ENCODE measurements around the gene ARID3A. TPM values are rescaled to one million over a fixed set of nuclear protein-coding genes. Genes with fewer than 3 reads are reported as not detected.

The ARID3A gene
- total and polyA plus RNA-seq, 2 of the 4 experiments (the other 2 are of a cell fraction) = 16.0 to 23.1 TPM

DNA sequence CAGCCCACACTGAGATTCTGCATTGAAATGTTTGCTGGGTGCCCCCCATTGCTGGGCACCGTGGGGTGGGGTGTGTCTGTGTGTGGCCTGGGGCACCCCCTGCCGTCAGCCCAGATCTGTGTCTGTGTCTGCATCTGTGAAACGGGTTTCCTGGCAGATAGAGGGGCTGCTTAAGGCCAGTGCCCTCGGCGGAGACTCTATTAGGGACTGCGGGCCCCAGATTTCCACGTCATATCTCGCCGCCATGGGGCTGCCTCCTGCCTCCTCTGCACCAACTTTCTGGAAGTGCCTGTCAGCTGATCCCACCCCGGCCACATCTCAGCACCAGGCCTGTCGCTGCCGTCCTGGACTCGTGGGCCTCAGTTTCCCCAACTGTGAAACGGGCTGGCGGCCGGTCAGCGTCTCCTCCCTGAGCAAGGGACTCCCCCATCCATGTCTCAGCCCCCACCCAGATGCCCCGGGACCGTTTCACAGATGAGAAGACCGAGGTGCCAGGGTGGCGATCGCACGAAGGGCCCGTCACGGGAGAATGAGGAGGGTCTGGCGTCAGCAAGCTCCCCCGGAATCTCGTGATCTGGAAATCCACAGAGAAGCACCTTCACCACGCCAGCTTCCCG is 21.4 kb downstream of the ARID3A start:
- peaks cover 33% of the 10 kb centered on the region for H3K36me3 ChIP-seq (ENCODE audit: control insufficient read depth, insufficient read depth, low read length)
- 94% methylated on average over 17 of the region's 30 CpGs; no CpG with 5 or more reads in 1 of the 2 experiments for WGBS, 2 experiments (ENCODE audit: extremely low coverage in 2 of 2, insufficient read length in 1 of 2)
- no peak overlapping the region for H3K23ac ChIP-seq (ENCODE audit: low read depth, low read length)
- no peak for TF ChIP-seq RCOR1 (IDR thresholded peaks at IDR 0.05; ENCODE audit: insufficient replicate concordance, low read length)
- TF ChIP-seq POLR2A (IDR thresholded peaks at IDR 0.05; ENCODE audit: low read depth, low read length) = no peak
- TF ChIP-seq MAZ (IDR thresholded peaks at IDR 0.05; ENCODE audit: borderline replicate concordance, low read depth, low read length) = no peak
- TF ChIP-seq, protein P1, sequence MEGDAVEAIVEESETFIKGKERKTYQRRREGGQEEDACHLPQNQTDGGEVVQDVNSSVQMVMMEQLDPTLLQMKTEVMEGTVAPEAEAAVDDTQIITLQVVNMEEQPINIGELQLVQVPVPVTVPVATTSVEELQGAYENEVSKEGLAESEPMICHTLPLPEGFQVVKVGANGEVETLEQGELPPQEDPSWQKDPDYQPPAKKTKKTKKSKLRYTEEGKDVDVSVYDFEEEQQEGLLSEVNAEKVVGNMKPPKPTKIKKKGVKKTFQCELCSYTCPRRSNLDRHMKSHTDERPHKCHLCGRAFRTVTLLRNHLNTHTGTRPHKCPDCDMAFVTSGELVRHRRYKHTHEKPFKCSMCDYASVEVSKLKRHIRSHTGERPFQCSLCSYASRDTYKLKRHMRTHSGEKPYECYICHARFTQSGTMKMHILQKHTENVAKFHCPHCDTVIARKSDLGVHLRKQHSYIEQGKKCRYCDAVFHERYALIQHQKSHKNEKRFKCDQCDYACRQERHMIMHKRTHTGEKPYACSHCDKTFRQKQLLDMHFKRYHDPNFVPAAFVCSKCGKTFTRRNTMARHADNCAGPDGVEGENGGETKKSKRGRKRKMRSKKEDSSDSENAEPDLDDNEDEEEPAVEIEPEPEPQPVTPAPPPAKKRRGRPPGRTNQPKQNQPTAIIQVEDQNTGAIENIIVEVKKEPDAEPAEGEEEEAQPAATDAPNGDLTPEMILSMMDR (conservative IDR thresholded peaks at IDR 0.05; ENCODE audit: low read depth, low read length) = no peak
- no peak for TF ChIP-seq USF2 (IDR thresholded peaks at IDR 0.05; ENCODE audit: low read depth, low read length)
- no peak for TF ChIP-seq SMC3 (IDR thresholded peaks at IDR 0.05; ENCODE audit: low read depth, low read length)
- TF ChIP-seq FOS (IDR thresholded peaks at IDR 0.05; ENCODE audit: low read depth, low read length) = no peak
- no peak for TF ChIP-seq RAD21 (IDR thresholded peaks at IDR 0.05; ENCODE audit: low read length)
- no peak for TF ChIP-seq CEBPB (IDR thresholded peaks at IDR 0.05; ENCODE audit: low read depth, low read length)
- no peak for TF ChIP-seq RFX5 (IDR thresholded peaks at IDR 0.05; ENCODE audit: low read depth, low read length)
- TF ChIP-seq ELK1 (IDR thresholded peaks at IDR 0.05; ENCODE audit: borderline replicate concordance, low read depth, low read length) = no peak
- no peak for TF ChIP-seq MXI1 (IDR thresholded peaks at IDR 0.05; ENCODE audit: borderline replicate concordance, low read depth, low read length)
- no peak for TF ChIP-seq CHD1 (IDR thresholded peaks at IDR 0.05; ENCODE audit: low read depth, low read length)
- TF ChIP-seq NFE2L2 (IDR thresholded peaks at IDR 0.05; ENCODE audit: low read depth, low read length) = no peak
- TF ChIP-seq BHLHE40 (IDR thresholded peaks at IDR 0.05; ENCODE audit: low read depth, low read length) = no peak
- TF ChIP-seq MAFK (IDR thresholded peaks at IDR 0.05; ENCODE audit: low read depth, low read length) = no peak
- H3K4me1 ChIP-seq (ENCODE audit: control insufficient read depth, insufficient read depth, low read length) = peaks cover 7% of the 10 kb centered on the region
- in situ Hi-C loops (cut with MboI; ENCODE audit: low sequenced_read_pairs) = no loop called here
- H4K91ac ChIP-seq (ENCODE audit: insufficient read depth, low read depth, low read length) = no peak overlapping the region
- no peak overlapping the region for H4K5ac ChIP-seq (ENCODE audit: low read depth, low read length)
- no peak overlapping the region for H4K8ac ChIP-seq (ENCODE audit: low read depth in 2 of 2, low read length in 2 of 2)
- dilution Hi-C loops (cut with HindIII; ENCODE audit: low sequenced_read_pairs, unreplicated experiment) = no loop called here
- no peaks in the 10 kb centered on the region for H3K9me3 ChIP-seq (ENCODE audit: control insufficient read depth, insufficient read depth, low read length)
- intact Hi-C loops (cut with micrococcal nuclease) = no loop called here
- no peak overlapping the region for H3K18ac ChIP-seq (ENCODE audit: low read depth, low read length)
- 0 out of 2 replicates have a peak, but pooled peaks cover 2% of the 10 kb centered on the region for H3K9me1 ChIP-seq (ENCODE audit: insufficient read depth, low read length)
- H3K56ac ChIP-seq (ENCODE audit: extremely low read depth, insufficient read depth, low read length) = no peak overlapping the region
- no peak overlapping the region for H2AK5ac ChIP-seq (ENCODE audit: low read depth, low read length)
- no peak for ATAC-seq (ENCODE audit: low read depth)
- BruUV-seq (replicated peaks) = no TSS peak
- H2AK9ac ChIP-seq (replicated peaks; ENCODE audit: low read depth, low read length, poor library complexity) = no peak overlapping the region
- CTCF ChIA-PET = no interaction called here
- H3K27me3 ChIP-seq (ENCODE audit: control insufficient read depth, insufficient read depth, low read length) = no peaks in the 10 kb centered on the region
- POLR2A ChIA-PET (ENCODE audit: unreplicated experiment) = no interaction called here
- H2BK120ac ChIP-seq (ENCODE audit: low read depth, low read length) = no peak overlapping the region
- peaks cover 9 to 67% of the 10 kb centered on the region in 2 experiments for H3K79me1 ChIP-seq (ENCODE audit: low read depth in 1 of 2, low read length in 2 of 2)
- H3K4me2 ChIP-seq (ENCODE audit: low read depth, low read length) = no peak overlapping the region
- H4K20me1 ChIP-seq (ENCODE audit: insufficient read depth, low read length) = peaks cover 66% of the 10 kb centered on the region
- H2AFZ ChIP-seq (replicated peaks; ENCODE audit: low read length, poor library complexity) = no peak overlapping the region
- H2BK20ac ChIP-seq (ENCODE audit: low read depth, low read length) = no peak overlapping the region
- H3K14ac ChIP-seq (replicated peaks; ENCODE audit: low read depth, low read length) = no peak overlapping the region
- H3K4ac ChIP-seq (ENCODE audit: low read depth, low read length) = no peak overlapping the region
- no peak overlapping the region for H3K27ac ChIP-seq (ENCODE audit: insufficient read depth, low read length)
- H2BK5ac ChIP-seq (ENCODE audit: low read depth, low read length, poor library complexity, severe bottlenecking) = no peak overlapping the region
- no peak overlapping the region for H2BK15ac ChIP-seq (ENCODE audit: low read depth, low read length)
- H3K4me3 ChIP-seq (ENCODE audit: insufficient read depth, low read depth, low read length) = no peak overlapping the region
- no peak overlapping the region for H3K9ac ChIP-seq (ENCODE audit: low read depth, low read length)
- DNase-seq = no peak

Measured in IMR-90 (cell line).